ENCODE data around the gene SMR3A.

DNA sequence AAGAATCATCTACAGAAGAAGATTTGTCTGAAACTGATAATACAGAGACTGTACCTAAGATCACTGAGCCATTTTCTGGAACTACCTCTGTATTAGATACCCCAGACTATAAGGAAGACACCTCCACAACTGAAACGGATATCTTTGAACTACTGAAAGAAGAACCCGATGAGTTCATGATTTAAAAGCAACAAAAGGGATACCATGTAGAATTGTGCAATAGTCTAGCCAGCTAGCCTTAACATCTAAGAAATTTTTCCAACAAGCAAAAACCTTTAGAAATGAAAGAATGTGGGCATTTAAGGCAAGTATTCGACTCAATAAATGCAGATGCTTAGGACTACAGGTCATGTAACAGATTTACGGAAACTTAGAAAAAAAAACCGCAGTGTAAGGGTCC, 24.5 kb upstream of the SMR3A start:
- TF ChIP-seq, protein P1, sequence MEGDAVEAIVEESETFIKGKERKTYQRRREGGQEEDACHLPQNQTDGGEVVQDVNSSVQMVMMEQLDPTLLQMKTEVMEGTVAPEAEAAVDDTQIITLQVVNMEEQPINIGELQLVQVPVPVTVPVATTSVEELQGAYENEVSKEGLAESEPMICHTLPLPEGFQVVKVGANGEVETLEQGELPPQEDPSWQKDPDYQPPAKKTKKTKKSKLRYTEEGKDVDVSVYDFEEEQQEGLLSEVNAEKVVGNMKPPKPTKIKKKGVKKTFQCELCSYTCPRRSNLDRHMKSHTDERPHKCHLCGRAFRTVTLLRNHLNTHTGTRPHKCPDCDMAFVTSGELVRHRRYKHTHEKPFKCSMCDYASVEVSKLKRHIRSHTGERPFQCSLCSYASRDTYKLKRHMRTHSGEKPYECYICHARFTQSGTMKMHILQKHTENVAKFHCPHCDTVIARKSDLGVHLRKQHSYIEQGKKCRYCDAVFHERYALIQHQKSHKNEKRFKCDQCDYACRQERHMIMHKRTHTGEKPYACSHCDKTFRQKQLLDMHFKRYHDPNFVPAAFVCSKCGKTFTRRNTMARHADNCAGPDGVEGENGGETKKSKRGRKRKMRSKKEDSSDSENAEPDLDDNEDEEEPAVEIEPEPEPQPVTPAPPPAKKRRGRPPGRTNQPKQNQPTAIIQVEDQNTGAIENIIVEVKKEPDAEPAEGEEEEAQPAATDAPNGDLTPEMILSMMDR (IDR thresholded peaks at IDR 0.05; ENCODE audit: low read depth, low read length, poor library complexity, severe bottlenecking) = no peak
- no peak for TF ChIP-seq EZH2phosphoT487 (IDR thresholded peaks at IDR 0.05; ENCODE audit: borderline replicate concordance, low read length)
